Liver (tissue), 9 donors: ENCODE data around the gene PEMT. TPM values are rescaled to one million over a fixed set of nuclear protein-coding genes. Genes with fewer than 3 reads are reported as not detected.

Experiments used
- DNase-seq: peaks from one replicate; pipeline ENCODE4 v3.0.0-alpha.2; 2017; ENCODE audit warnings: low spot score
- H3K27ac ChIP-seq, 2 donors: one replicate each; pipeline ENCODE4 v1.7.0; 2013; ENCODE audit warnings: inconsistent platforms in 2 of 2, low read length in 2 of 2, control low read depth in 1 of 2, low read depth in 1 of 2, mild to moderate bottlenecking in 1 of 2
- H3K27me3 ChIP-seq, 4 donors: one replicate each; pipeline versions ENCODE4 v1.6.1 to v1.7.0; 2013; ENCODE audit warnings: low read length in 3 of 4, inconsistent platforms in 1 of 4, mild to moderate bottlenecking in 1 of 4, moderate library complexity in 1 of 4; ENCODE audit not compliant: control insufficient read depth in 4 of 4, insufficient read depth in 4 of 4
- H3K36me3 ChIP-seq, 4 donors: one replicate each; pipeline versions ENCODE4 v1.6.1 to v1.7.0; 2013; ENCODE audit warnings: low read length in 3 of 4, mild to moderate bottlenecking in 3 of 4, low read depth in 1 of 4, moderate library complexity in 1 of 4; ENCODE audit not compliant: control insufficient read depth in 4 of 4, insufficient read depth in 3 of 4
- H3K4me1 ChIP-seq, 4 donors: one replicate each; pipeline versions ENCODE4 v1.6.1 to v1.7.0; 2013; ENCODE audit warnings: low read length in 3 of 4, mild to moderate bottlenecking in 3 of 4, moderate library complexity in 1 of 4; ENCODE audit not compliant: control insufficient read depth in 4 of 4, insufficient read depth in 4 of 4
- H3K4me3 ChIP-seq, 3 donors: one replicate each; pipeline versions ENCODE4 v1.6.1 to v1.7.0; 2013; ENCODE audit warnings: low read length in 3 of 3, control low read depth in 1 of 3, low read depth in 1 of 3, mild to moderate bottlenecking in 1 of 3
- H3K9ac ChIP-seq, 2 donors: one replicate each; pipeline ENCODE4 v1.7.0; 2013; ENCODE audit warnings: low read length in 2 of 2, mild to moderate bottlenecking in 2 of 2, moderate library complexity in 2 of 2, control low read depth in 1 of 2, low read depth in 1 of 2
- H3K9me3 ChIP-seq, 4 donors: one replicate each; pipeline versions ENCODE4 v1.6.1 to v1.7.0; 2013; ENCODE audit warnings: low read length in 3 of 4; ENCODE audit not compliant: control insufficient read depth in 4 of 4
- ATF3 ChIP-seq: IDR thresholded peaks from 2 replicates; pipeline ENCODE4 v1.6.1; 2016; ENCODE audit warnings: antibody characterized with exemption
- EGR1 ChIP-seq, 2 donors: IDR thresholded peaks; 2 replicates each; pipeline ENCODE4 v1.6.1; 2016 to 2018; ENCODE audit warnings: antibody characterized with exemption in 2 of 2, low read depth in 2 of 2
- FOXA2 ChIP-seq: IDR thresholded peaks from 2 replicates; pipeline ENCODE4 v1.6.1; 2016; ENCODE audit warnings: antibody characterized with exemption
- GABPA ChIP-seq, 2 donors: IDR thresholded peaks in 1 of 2; conservative IDR thresholded peaks in 1 of 2; 2 replicates each; pipeline ENCODE4 v1.6.1; 2016; ENCODE audit warnings: antibody characterized with exemption in 2 of 2, mild to moderate bottlenecking in 1 of 2, moderate library complexity in 1 of 2
- HNF4A ChIP-seq, 2 donors: conservative IDR thresholded peaks; 2 replicates each; pipeline ENCODE4 v1.6.1; 2016; ENCODE audit warnings: antibody characterized with exemption in 2 of 2, mild to moderate bottlenecking in 2 of 2
- HNF4G ChIP-seq: IDR thresholded peaks from 2 replicates; pipeline ENCODE4 v1.6.1; 2016; ENCODE audit warnings: antibody characterized with exemption
- JUND ChIP-seq, 2 donors: IDR thresholded peaks; 2 replicates each; pipeline ENCODE4 v1.6.1; 2016; ENCODE audit warnings: antibody characterized with exemption in 2 of 2
- MAX ChIP-seq: IDR thresholded peaks from 2 replicates; pipeline ENCODE4 v1.6.1; 2016; ENCODE audit warnings: antibody characterized with exemption
- NR2F2 ChIP-seq: IDR thresholded peaks from 2 replicates; pipeline ENCODE4 v1.6.1; 2016; ENCODE audit warnings: antibody characterized with exemption
- RAD21 ChIP-seq, 2 donors: IDR thresholded peaks; 2 replicates each; pipeline ENCODE4 v1.6.1; 2016; ENCODE audit warnings: antibody characterized with exemption in 2 of 2, mild to moderate bottlenecking in 2 of 2
- RXRA ChIP-seq, 2 donors: IDR thresholded peaks; 2 replicates each; pipeline ENCODE4 v1.6.1; 2017 to 2018; ENCODE audit warnings: antibody characterized with exemption in 2 of 2, mild to moderate bottlenecking in 1 of 2
- SP1 ChIP-seq: IDR thresholded peaks from 2 replicates; pipeline ENCODE4 v1.6.1; 2018; ENCODE audit warnings: antibody characterized with exemption, mild to moderate bottlenecking
- TAF1 ChIP-seq: conservative IDR thresholded peaks from 2 replicates; pipeline ENCODE4 v1.6.1; 2016; ENCODE audit warnings: antibody characterized with exemption, mild to moderate bottlenecking
- YY1 ChIP-seq: IDR thresholded peaks from 2 replicates; pipeline ENCODE4 v1.6.1; 2016; ENCODE audit warnings: antibody characterized with exemption, mild to moderate bottlenecking
- ZBTB33 ChIP-seq: IDR thresholded peaks from 2 replicates; pipeline ENCODE4 v1.6.1; 2016; ENCODE audit warnings: antibody characterized with exemption
- WGBS: extraction: QIAGEN DNeasy Blood & Tissue Kit; methylation state at CpG from one replicate; pipeline ENCODE4 v1.1.7; 2013; 5-methylcytosine and 5-hydroxymethylcytosine counted together
- polyA plus RNA-seq, 2 donors: library from polyadenylated mRNA; stranded (reverse) in 1 of 2; unstranded in 1 of 2; fragments of 200-250 nt in 1 of 2; fragments of >200 nt in 1 of 2; fragmentation: Nextera tagmentation in 1 of 2; extraction: Ambion mirVana in 1 of 2; gene quantifications; one replicate each; pipeline versions ENCODE4 v1.2.1 to v1.2.3, GENCODE V29; 2013 to 2015
- total RNA-seq, 2 donors: library from RNA; depleted of rRNA; stranded (reverse); fragments of >200 nt; gene quantifications; one replicate each; pipeline ENCODE4 v1.2.3, GENCODE V29; 2014
- TF ChIP-seq, protein P1 (sequence below): fragments of 150-350 bp; IDR thresholded peaks from 2 replicates; pipeline ENCODE4 v1.5.1; 2017; ENCODE audit warnings: improper control_type of control experiment, low read depth, low read length; ENCODE audit not compliant: missing input control
- TF ChIP-seq, protein P2 (sequence below): IDR thresholded peaks from 2 replicates; pipeline ENCODE4 v1.6.1; 2016; ENCODE audit warnings: antibody characterized with exemption, mild to moderate bottlenecking
- donor health status: healthy.
- donor health status: healthy.
- donor health status: healthy.
- donor health status: healthy.
- donor health status: healthy.

Gene PEMT
- total and polyA plus RNA-seq, 4 donors = 64.6 to 211 (median 184) TPM

GRCh38 chr17:17568772-17569195 is 22.7 kb downstream of the PEMT start:
- peak; percentile 86 for DNase-seq
- Histone ChIP-seq H3K4me1 (peaks cover 47 to 91% (median 85%) of the 10 kb centered on the region in 4 donors), H3K27me3 (no peaks in the 10 kb centered on the region), H3K9ac (peak overlapping the region in 1 of 2 donors; percentile 39), H3K27ac (peak overlapping the region; percentile 85 to 96), H3K9me3 (no peaks in the 10 kb centered on the region), H3K4me3 (no peak overlapping the region), H3K36me3 (no peaks in the 10 kb centered on the region)
- 26% methylated on average over 6 of the region's 6 CpGs for whole genome bisulfite sequencing
- TF ChIP-seq, protein P1, sequence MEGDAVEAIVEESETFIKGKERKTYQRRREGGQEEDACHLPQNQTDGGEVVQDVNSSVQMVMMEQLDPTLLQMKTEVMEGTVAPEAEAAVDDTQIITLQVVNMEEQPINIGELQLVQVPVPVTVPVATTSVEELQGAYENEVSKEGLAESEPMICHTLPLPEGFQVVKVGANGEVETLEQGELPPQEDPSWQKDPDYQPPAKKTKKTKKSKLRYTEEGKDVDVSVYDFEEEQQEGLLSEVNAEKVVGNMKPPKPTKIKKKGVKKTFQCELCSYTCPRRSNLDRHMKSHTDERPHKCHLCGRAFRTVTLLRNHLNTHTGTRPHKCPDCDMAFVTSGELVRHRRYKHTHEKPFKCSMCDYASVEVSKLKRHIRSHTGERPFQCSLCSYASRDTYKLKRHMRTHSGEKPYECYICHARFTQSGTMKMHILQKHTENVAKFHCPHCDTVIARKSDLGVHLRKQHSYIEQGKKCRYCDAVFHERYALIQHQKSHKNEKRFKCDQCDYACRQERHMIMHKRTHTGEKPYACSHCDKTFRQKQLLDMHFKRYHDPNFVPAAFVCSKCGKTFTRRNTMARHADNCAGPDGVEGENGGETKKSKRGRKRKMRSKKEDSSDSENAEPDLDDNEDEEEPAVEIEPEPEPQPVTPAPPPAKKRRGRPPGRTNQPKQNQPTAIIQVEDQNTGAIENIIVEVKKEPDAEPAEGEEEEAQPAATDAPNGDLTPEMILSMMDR = peak; percentile 93
- TF ChIP-seq RAD21 (IDR thresholded peaks at IDR 0.05) = peak; percentile 86 to 90
- no peak for TF ChIP-seq ATF3
- peak; percentile 80 for TF ChIP-seq SP1
- peak; percentile 71 to 72 for TF ChIP-seq RXRA (IDR thresholded peaks at IDR 0.05)
- TF ChIP-seq GABPA (IDR thresholded peaks at IDR 0.05 in 1 of 2, conservative IDR thresholded peaks at IDR 0.05 in 1 of 2) = no peak
- TF ChIP-seq, protein P2, sequence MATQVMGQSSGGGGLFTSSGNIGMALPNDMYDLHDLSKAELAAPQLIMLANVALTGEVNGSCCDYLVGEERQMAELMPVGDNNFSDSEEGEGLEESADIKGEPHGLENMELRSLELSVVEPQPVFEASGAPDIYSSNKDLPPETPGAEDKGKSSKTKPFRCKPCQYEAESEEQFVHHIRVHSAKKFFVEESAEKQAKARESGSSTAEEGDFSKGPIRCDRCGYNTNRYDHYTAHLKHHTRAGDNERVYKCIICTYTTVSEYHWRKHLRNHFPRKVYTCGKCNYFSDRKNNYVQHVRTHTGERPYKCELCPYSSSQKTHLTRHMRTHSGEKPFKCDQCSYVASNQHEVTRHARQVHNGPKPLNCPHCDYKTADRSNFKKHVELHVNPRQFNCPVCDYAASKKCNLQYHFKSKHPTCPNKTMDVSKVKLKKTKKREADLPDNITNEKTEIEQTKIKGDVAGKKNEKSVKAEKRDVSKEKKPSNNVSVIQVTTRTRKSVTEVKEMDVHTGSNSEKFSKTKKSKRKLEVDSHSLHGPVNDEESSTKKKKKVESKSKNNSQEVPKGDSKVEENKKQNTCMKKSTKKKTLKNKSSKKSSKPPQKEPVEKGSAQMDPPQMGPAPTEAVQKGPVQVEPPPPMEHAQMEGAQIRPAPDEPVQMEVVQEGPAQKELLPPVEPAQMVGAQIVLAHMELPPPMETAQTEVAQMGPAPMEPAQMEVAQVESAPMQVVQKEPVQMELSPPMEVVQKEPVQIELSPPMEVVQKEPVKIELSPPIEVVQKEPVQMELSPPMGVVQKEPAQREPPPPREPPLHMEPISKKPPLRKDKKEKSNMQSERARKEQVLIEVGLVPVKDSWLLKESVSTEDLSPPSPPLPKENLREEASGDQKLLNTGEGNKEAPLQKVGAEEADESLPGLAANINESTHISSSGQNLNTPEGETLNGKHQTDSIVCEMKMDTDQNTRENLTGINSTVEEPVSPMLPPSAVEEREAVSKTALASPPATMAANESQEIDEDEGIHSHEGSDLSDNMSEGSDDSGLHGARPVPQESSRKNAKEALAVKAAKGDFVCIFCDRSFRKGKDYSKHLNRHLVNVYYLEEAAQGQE = peak; percentile 23
- peak; percentile 58 for TF ChIP-seq HNF4G
- TF ChIP-seq HNF4A (conservative IDR thresholded peaks at IDR 0.05) = peak; percentile 77 to 81
- TF ChIP-seq MAX = peak; percentile 66
- no peak for TF ChIP-seq ZBTB33
- no peak for TF ChIP-seq NR2F2

- Histone ChIP-seq H3K9me3 (no peaks in the 10 kb centered on the region), H3K27me3 (no peaks in the 10 kb centered on the region), H3K4me1 (peaks cover 50 to 95% (median 91%) of the 10 kb centered on the region in 4 donors), H3K9ac (peak overlapping the region; percentile 12 to 79), H3K4me3 (no peak overlapping the region), H3K27ac (peak overlapping the region; percentile 85 to 96), H3K36me3 (no peaks in the 10 kb centered on the region)
- DNase-seq = no peak
- 33% methylated on average over 7 of the region's 7 CpGs for WGBS
- TF ChIP-seq RXRA (IDR thresholded peaks at IDR 0.05) (peak; percentile 67 to 89), HNF4G (no peak), HNF4A (conservative IDR thresholded peaks at IDR 0.05) (peak; percentile 43 to 79), EGR1 (IDR thresholded peaks at IDR 0.05; ENCODE audit: low read depth in 2 of 2) (peak in 1 of 2 donors; percentile 67), YY1 (peak; percentile 79), TAF1 (no peak), FOXA2 (peak; percentile 41), ZBTB33 (peak; percentile 46), SP1 (peak; percentile 75), GABPA (IDR thresholded peaks at IDR 0.05 in 1 of 2, conservative IDR thresholded peaks at IDR 0.05 in 1 of 2) (peak in 1 of 2 donors; percentile 23), RAD21 (IDR thresholded peaks at IDR 0.05) (peak; percentile 41 to 69), MAX (peak; percentile 83), ATF3 (no peak), JUND (IDR thresholded peaks at IDR 0.05) (peak in 1 of 2 donors; percentile 72)
- TF ChIP-seq, protein P1 = no peak
Observed at GRCh38 chr17:17567631-17568030, 23.9 kb downstream of the PEMT start.
